ENCODE results near the gene TMUB1.

TMUB1 gene

DNA sequence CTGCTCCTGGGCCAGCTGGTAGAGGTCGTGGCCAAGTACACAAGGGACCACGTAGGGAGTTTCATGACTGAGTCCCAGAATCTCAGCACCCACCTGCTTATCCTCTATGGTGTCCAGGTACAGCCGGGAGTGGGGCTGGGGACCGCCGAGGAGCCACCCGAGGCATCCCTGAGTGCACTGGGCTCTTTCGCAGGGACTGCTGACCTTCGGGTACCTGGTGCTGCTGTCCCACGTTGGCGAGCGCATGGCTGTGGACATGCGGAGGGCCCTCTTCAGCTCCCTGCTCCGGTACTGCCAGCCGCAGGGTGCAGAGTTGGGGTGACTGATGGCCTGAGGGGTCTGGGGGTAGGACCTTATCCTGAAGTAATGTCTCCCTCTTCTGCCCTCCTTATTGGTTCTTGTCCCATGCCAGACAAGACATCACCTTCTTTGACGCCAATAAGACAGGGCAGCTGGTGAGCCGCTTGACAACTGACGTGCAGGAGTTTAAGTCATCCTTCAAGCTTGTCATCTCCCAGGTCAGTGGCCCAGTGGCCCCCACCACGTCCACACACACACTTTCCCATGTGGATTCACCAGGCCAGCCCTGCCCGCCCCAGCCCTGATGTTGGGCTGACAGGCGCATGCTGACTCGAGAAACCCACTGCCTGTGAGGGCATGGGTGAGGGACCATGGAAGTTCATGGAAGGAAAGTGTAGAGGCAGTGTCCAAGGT, 48.8 kb downstream of the TMUB1 start:
- TF ChIP-seq EZH2phosphoT487 (IDR thresholded peaks at IDR 0.05; ENCODE audit: low read length) (no peak), EZH2 (optimal IDR thresholded peaks at IDR 0.05; ENCODE audit: low read depth, low read length) (no peak)
- TF ChIP-seq, protein P1, sequence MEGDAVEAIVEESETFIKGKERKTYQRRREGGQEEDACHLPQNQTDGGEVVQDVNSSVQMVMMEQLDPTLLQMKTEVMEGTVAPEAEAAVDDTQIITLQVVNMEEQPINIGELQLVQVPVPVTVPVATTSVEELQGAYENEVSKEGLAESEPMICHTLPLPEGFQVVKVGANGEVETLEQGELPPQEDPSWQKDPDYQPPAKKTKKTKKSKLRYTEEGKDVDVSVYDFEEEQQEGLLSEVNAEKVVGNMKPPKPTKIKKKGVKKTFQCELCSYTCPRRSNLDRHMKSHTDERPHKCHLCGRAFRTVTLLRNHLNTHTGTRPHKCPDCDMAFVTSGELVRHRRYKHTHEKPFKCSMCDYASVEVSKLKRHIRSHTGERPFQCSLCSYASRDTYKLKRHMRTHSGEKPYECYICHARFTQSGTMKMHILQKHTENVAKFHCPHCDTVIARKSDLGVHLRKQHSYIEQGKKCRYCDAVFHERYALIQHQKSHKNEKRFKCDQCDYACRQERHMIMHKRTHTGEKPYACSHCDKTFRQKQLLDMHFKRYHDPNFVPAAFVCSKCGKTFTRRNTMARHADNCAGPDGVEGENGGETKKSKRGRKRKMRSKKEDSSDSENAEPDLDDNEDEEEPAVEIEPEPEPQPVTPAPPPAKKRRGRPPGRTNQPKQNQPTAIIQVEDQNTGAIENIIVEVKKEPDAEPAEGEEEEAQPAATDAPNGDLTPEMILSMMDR (IDR thresholded peaks at IDR 0.05; ENCODE audit: low read length) = no peak
- no peak overlapping the region for H3K4me2 ChIP-seq (ENCODE audit: low read depth, low read length)
- H3K4me3 ChIP-seq (ENCODE audit: low read length) = no peak overlapping the region
- no peaks in the 10 kb centered on the region for H3F3A ChIP-seq (ENCODE audit: insufficient read depth, low read length)
- H3K9me2 ChIP-seq (replicated peaks; ENCODE audit: insufficient read depth, low read length) = no peaks in the 10 kb centered on the region
- no peak overlapping the region for H3K9ac ChIP-seq (ENCODE audit: low read length)
- H3K79me2 ChIP-seq (ENCODE audit: low read length) = peaks cover 13% of the 10 kb centered on the region
- no peaks in the 10 kb centered on the region for H4K20me1 ChIP-seq (ENCODE audit: insufficient read depth, low read length)
- H3K4me1 ChIP-seq (ENCODE audit: low read length) = no peaks in the 10 kb centered on the region
- H3K27ac ChIP-seq (ENCODE audit: low read length) = no peak overlapping the region
- H3K36me3 ChIP-seq (replicated peaks; ENCODE audit: insufficient read depth, low read length) = no peaks in the 10 kb centered on the region
- no peaks in the 10 kb centered on the region for H3K27me3 ChIP-seq (replicated peaks; ENCODE audit: insufficient read depth, low read length)
- no peak overlapping the region for H2AFZ ChIP-seq (ENCODE audit: low read length)
- H3K9me3 ChIP-seq (replicated peaks; ENCODE audit: insufficient read depth, low read length) = no peaks in the 10 kb centered on the region
- DNase-seq = no peak

GRCh38 chr7:151033864-151034249, 49.4 kb downstream of the TMUB1 start:
- Histone ChIP-seq H2AFZ (ENCODE audit: low read length) (no peak overlapping the region), H4K20me1 (ENCODE audit: insufficient read depth, low read length) (no peaks in the 10 kb centered on the region), H3K4me2 (ENCODE audit: low read depth, low read length) (no peak overlapping the region), H3K27ac (ENCODE audit: low read length) (no peak overlapping the region), H3K36me3 (replicated peaks; ENCODE audit: insufficient read depth, low read length) (no peaks in the 10 kb centered on the region), H3K9ac (ENCODE audit: low read length) (no peak overlapping the region), H3K9me3 (replicated peaks; ENCODE audit: insufficient read depth, low read length) (no peaks in the 10 kb centered on the region), H3K4me1 (ENCODE audit: low read length) (0 out of 2 replicates have a peak, but pooled peaks cover 2% of the 10 kb centered on the region), H3K4me3 (ENCODE audit: low read length) (no peak overlapping the region), H3K27me3 (replicated peaks; ENCODE audit: insufficient read depth, low read length) (no peaks in the 10 kb centered on the region), H3K79me2 (ENCODE audit: low read length) (peaks cover 19% of the 10 kb centered on the region), H3F3A (ENCODE audit: insufficient read depth, low read length) (no peaks in the 10 kb centered on the region), H3K9me2 (replicated peaks; ENCODE audit: insufficient read depth, low read length) (no peaks in the 10 kb centered on the region)
- DNase-seq = no peak
- TF ChIP-seq, protein P1 (IDR thresholded peaks at IDR 0.05; ENCODE audit: low read length) = no peak
- TF ChIP-seq EZH2 (optimal IDR thresholded peaks at IDR 0.05; ENCODE audit: low read depth, low read length) (no peak), EZH2phosphoT487 (IDR thresholded peaks at IDR 0.05; ENCODE audit: low read length) (no peak)

- Histone ChIP-seq H2AFZ (ENCODE audit: low read length) (no peak overlapping the region), H3K9me2 (replicated peaks; ENCODE audit: insufficient read depth, low read length) (no peaks in the 10 kb centered on the region), H3K4me3 (ENCODE audit: low read length) (no peak overlapping the region), H3K9ac (ENCODE audit: low read length) (no peak overlapping the region), H3K27me3 (replicated peaks; ENCODE audit: insufficient read depth, low read length) (no peaks in the 10 kb centered on the region), H4K20me1 (ENCODE audit: insufficient read depth, low read length) (no peaks in the 10 kb centered on the region), H3K4me1 (ENCODE audit: low read length) (0 out of 2 replicates have a peak, but pooled peaks cover 2% of the 10 kb centered on the region), H3F3A (ENCODE audit: insufficient read depth, low read length) (no peaks in the 10 kb centered on the region), H3K79me2 (ENCODE audit: low read length) (peaks cover 21% of the 10 kb centered on the region), H3K4me2 (ENCODE audit: low read depth, low read length) (no peak overlapping the region), H3K9me3 (replicated peaks; ENCODE audit: insufficient read depth, low read length) (no peaks in the 10 kb centered on the region), H3K36me3 (replicated peaks; ENCODE audit: insufficient read depth, low read length) (no peaks in the 10 kb centered on the region), H3K27ac (ENCODE audit: low read length) (no peak overlapping the region)
- DNase-seq = no peak
- TF ChIP-seq EZH2 (optimal IDR thresholded peaks at IDR 0.05; ENCODE audit: low read depth, low read length) (no peak), EZH2phosphoT487 (IDR thresholded peaks at IDR 0.05; ENCODE audit: low read length) (no peak)
- TF ChIP-seq, protein P1 (IDR thresholded peaks at IDR 0.05; ENCODE audit: low read length) = no peak
These were observed 50.1 kb downstream of the TMUB1 start for GRCh38 chr7:151032936-151033863.

Data from MM.1S (cell line).